HG03378 (cell line): ENCODE measurements around the gene C5orf52.
"Not testable (repeated sequence)": the region's sequence is repeated elsewhere in the genome, so short reads cannot be mapped to it uniquely, and the experiment has no call there.

ENCODE experiments used
- ATAC-seq: cut with Tn5 transposase; IDR thresholded peaks from one replicate; pipeline ENCODE4 v1.9.1; 2021; ENCODE audit warnings: mild to moderate bottlenecking, moderate library complexity; ENCODE audit not compliant: unreplicated experiment

Gene C5orf52

GRCh38 chr5:157719245-157719644, 47.9 kb downstream of the C5orf52 start:
- ATAC-seq = no peak

GRCh38 chr5:157721159-157721558, 49.8 kb downstream of the C5orf52 start:
- ATAC-seq = no peak

DNA sequence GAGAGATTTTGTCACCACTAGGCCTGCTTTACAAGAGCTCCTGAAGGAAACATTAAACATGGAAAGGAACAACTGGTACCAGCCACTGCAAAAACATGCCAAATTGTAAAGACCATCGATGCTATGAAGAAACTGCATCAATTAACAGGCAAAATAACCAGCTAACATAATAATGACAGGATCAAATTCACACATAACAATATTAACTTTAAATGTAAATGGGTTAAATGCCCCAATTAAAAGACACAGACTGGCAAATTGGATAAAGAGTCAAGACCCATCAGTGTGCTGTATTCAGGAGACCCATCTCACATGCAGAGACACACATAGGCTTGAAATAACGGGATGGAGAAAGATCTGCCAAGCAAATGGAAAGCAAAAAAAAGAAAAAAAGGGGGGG, 51.6 kb downstream of the C5orf52 start:
- not testable (repeated sequence) for ATAC-seq

- not testable (repeated sequence) for ATAC-seq
Observed at GRCh38 chr5:157726607-157727006, 55.3 kb downstream of the C5orf52 start.

DNA sequence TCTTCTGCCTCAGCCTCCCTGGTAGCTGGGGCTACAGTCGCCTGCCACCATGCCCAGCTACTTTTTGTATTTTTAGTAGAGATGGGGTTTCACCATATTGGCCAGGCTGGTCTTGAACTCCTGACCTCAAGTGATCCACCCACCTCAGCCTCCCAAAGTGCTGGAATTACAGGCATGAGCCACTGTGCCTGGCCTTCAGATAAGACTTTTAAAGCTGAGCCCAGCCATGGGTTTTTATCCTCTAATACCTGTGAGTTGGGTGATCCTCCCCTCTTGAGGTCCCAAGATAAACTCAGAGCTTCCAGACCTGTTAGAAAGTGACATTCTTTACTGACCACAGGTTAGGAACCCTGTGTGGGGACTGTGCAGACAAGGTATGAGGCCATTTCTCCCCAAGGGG, 56.5 kb downstream of the C5orf52 start:
- not testable (repeated sequence) for ATAC-seq
